ENCODE measurements around the gene JPH4.

The JPH4 gene

GRCh38 chr14:23579739-23580138, 1.1 kb upstream of the JPH4 start:
- TF ChIP-seq, protein P1, sequence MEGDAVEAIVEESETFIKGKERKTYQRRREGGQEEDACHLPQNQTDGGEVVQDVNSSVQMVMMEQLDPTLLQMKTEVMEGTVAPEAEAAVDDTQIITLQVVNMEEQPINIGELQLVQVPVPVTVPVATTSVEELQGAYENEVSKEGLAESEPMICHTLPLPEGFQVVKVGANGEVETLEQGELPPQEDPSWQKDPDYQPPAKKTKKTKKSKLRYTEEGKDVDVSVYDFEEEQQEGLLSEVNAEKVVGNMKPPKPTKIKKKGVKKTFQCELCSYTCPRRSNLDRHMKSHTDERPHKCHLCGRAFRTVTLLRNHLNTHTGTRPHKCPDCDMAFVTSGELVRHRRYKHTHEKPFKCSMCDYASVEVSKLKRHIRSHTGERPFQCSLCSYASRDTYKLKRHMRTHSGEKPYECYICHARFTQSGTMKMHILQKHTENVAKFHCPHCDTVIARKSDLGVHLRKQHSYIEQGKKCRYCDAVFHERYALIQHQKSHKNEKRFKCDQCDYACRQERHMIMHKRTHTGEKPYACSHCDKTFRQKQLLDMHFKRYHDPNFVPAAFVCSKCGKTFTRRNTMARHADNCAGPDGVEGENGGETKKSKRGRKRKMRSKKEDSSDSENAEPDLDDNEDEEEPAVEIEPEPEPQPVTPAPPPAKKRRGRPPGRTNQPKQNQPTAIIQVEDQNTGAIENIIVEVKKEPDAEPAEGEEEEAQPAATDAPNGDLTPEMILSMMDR (IDR thresholded peaks at IDR 0.05) = no peak
- DNase-seq (ENCODE audit: low spot score) = no peak
- Histone ChIP-seq H3K27ac (no peak overlapping the region), H3K4me3 (no peak overlapping the region)

GRCh38 chr14:23579311-23579630, 681 bp upstream of the JPH4 start:
- DNase-seq (ENCODE audit: low spot score) = no peak
- no peak overlapping the region for H3K4me3 ChIP-seq
- TF ChIP-seq, protein P1 (IDR thresholded peaks at IDR 0.05) = no peak
- no peak overlapping the region for H3K27ac ChIP-seq

DNA sequence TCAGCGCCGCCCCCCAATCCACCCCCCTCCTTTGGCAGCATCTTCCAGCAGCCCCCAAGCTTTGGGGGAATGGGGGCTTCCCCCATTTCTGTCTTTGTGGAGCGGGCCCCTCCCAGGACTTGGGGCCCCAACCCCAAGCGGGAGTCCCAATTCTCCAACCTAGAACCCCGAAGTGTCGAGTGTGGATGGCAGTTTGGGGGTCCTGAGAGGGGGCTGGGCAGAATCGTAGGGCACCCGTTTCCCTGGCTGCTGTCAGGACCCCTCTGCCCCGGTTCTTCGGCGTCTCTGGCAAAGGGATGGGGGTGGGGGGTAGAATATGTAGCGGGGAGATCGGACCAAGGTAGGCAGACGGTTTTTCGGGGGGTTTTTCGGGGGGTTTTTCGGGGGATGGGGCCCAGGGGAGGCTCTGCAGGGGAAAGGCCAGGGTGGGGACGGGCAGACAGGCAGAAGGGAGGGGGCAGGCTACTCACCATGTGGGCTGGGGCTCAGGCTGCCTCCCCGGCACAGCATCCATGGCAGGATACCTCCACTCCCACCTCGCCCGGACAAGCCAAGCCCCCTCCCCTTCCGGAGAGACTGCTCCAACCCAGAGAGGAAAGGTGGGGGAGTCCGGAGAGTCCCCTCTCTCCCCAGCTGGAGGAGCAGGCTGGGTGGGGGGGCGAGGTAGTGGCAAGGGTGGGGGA, 739 bp downstream of the JPH4 start:
- H3K4me3 ChIP-seq = peak overlapping the region; percentile 63
- TF ChIP-seq, protein P1 (IDR thresholded peaks at IDR 0.05) = no peak
- DNase-seq (ENCODE audit: low spot score) = no peak
- H3K27ac ChIP-seq = no peak overlapping the region

GRCh38 chr14:23577004-23577681, 1.4 kb downstream of the JPH4 start:
- DNase-seq (ENCODE audit: low spot score) = no peak
- TF ChIP-seq, protein P1 (IDR thresholded peaks at IDR 0.05) = no peak
- Histone ChIP-seq H3K4me3 (peak overlapping the region; percentile 63), H3K27ac (no peak overlapping the region)

- DNase-seq (ENCODE audit: low spot score) = no peak
- H3K27ac ChIP-seq = peak overlapping the region in 1 of 2 donors; percentile 2
- H3K4me3 ChIP-seq = no peak overlapping the region
- TF ChIP-seq, protein P1 (IDR thresholded peaks at IDR 0.05) = no peak
These were observed 5.1 kb downstream of the JPH4 start for GRCh38 chr14:23573384-23574015.

GRCh38 chr14:23572836-23573235, 5.8 kb downstream of the JPH4 start:
- no peak overlapping the region for H3K4me3 ChIP-seq
- TF ChIP-seq, protein P1 (IDR thresholded peaks at IDR 0.05) = no peak
- DNase-seq (ENCODE audit: low spot score) = no peak
- H3K27ac ChIP-seq = peak overlapping the region in 1 of 2 donors; percentile 51

GRCh38 chr14:23572524-23572828, 6.1 kb downstream of the JPH4 start:
- H3K27ac ChIP-seq = peak overlapping the region in 1 of 2 donors; percentile 51
- TF ChIP-seq, protein P1 (IDR thresholded peaks at IDR 0.05) = no peak
- no peak for DNase-seq (ENCODE audit: low spot score)
- no peak overlapping the region for H3K4me3 ChIP-seq
